Esophagus muscularis mucosa (tissue), 4 donors: ENCODE data around the gene CATSPERD. TPM values are rescaled to one million over a fixed set of nuclear protein-coding genes. Genes with fewer than 3 reads are reported as not detected.
"Not testable (repeated sequence)": the region's sequence is repeated elsewhere in the genome, so short reads cannot be mapped to it uniquely, and the experiment has no call there.

Experiments
- DNase-seq: peaks from one replicate; pipeline ENCODE4 v3.0.0-alpha.2; 2017; ENCODE audit errors: extremely low spot score
- H3K27ac ChIP-seq, 4 donors: fragments of 200-600 bp; sonication (generic); replicated peaks in 1 of 4; 1 replicate in 3 of 4; 2 replicates in 1 of 4; pipeline ENCODE4 v1.5.1; 2016 to 2019; ENCODE audit warnings: mild to moderate bottlenecking in 1 of 4
- H3K27me3 ChIP-seq, 4 donors: fragments of 200-600 bp; sonication (generic); one replicate each; pipeline versions ENCODE4 v1.5.1 to v1.6.0; 2016 to 2019
- H3K36me3 ChIP-seq, 4 donors: fragments of 200-600 bp; sonication (generic); one replicate each; pipeline ENCODE4 v1.5.1; 2016 to 2019
- H3K4me1 ChIP-seq, 4 donors: fragments of 200-600 bp; sonication (generic); one replicate each; pipeline ENCODE4 v1.5.1; 2016 to 2019
- H3K4me3 ChIP-seq, 4 donors: fragments of 200-600 bp; sonication (generic); 1 replicate in 2 of 4; 2 replicates in 2 of 4; pipeline ENCODE4 v1.5.1; 2016 to 2019; ENCODE audit warnings: mild to moderate bottlenecking in 4 of 4, moderate library complexity in 1 of 4
- H3K9me3 ChIP-seq, 4 donors: fragments of 200-600 bp; sonication (generic); 1 replicate in 3 of 4; 2 replicates in 1 of 4; pipeline ENCODE4 v1.5.1; 2016 to 2019
- EP300 ChIP-seq: sonication (generic); formaldehyde crosslinking; IDR thresholded peaks from one replicate; pipeline ENCODE4 v1.6.1; 2017; ENCODE audit warnings: antibody characterized with exemption
- POLR2A ChIP-seq: fragments of 450-650 bp; IDR thresholded peaks from one replicate; pipeline ENCODE4 v1.6.1; 2017; ENCODE audit warnings: antibody characterized with exemption, moderate library complexity, mild to moderate bottlenecking, low read depth
- POLR2AphosphoS5 ChIP-seq, 2 donors: sonication (generic); formaldehyde crosslinking; IDR thresholded peaks; one replicate each; pipeline ENCODE4 v1.6.1; 2017; ENCODE audit warnings: antibody characterized with exemption in 2 of 2
- WGBS: methylation state at CpG from one replicate; pipeline ENCODE4 v1.1.5; 2018; 5-methylcytosine and 5-hydroxymethylcytosine counted together
- intact Hi-C: fragments of 100-400 bp; cut with DNase I; formaldehyde crosslinking; loops from one replicate; pipeline ENCODE4 v1.15.1; 2023
- total RNA-seq, 4 donors: library from RNA; depleted of rRNA; stranded (reverse); fragments of >200 nt; gene quantifications; one replicate each; pipeline versions ENCODE4 v1.1.0 to v1.2.1, GENCODE V29; 2016
- TF ChIP-seq, protein P1 (sequence below), 3 experiments: fragments of 200-600 bp in 2 of 3; fragments of 450-650 bp in 1 of 3; sonication (generic) in 2 of 3; IDR thresholded peaks; one replicate each; pipeline ENCODE4 v1.5.1; 2017 to 2019; ENCODE audit warnings: antibody characterized with exemption in 3 of 3, mild to moderate bottlenecking in 2 of 3, moderate library complexity in 1 of 3

The CATSPERD gene
- total RNA-seq, 4 donors from 2014 or later = 0.19 TPM; not detected in 3

DNA sequence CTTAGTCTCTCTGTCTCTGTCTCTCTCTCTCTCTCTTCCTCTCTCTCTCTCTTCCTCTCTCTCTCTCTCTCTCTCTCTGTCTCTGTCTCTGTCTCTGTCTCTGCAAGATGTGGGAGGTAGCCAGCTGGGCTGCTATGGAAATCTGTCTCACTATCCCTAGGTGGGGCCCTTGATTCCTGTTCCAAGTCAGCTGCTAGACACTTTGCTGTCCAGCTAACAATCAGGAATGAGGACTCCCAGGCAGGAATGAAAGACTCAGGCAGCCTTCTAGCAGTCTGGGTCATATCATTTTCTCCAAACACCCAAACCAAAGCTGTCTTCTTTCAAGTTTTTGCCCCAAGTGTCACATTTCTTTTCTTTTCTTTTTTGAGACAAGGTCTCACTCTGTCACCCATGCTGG, 23.2 kb downstream of the CATSPERD start:
- no peak overlapping the region for H3K27ac ChIP-seq
- H3K9me3 ChIP-seq = no peaks in the 10 kb centered on the region
- no peaks in the 10 kb centered on the region for H3K4me1 ChIP-seq
- DNase-seq = no peak
- intact Hi-C loops = no loop called here
- no peaks in the 10 kb centered on the region for H3K36me3 ChIP-seq
- TF ChIP-seq, protein P1, sequence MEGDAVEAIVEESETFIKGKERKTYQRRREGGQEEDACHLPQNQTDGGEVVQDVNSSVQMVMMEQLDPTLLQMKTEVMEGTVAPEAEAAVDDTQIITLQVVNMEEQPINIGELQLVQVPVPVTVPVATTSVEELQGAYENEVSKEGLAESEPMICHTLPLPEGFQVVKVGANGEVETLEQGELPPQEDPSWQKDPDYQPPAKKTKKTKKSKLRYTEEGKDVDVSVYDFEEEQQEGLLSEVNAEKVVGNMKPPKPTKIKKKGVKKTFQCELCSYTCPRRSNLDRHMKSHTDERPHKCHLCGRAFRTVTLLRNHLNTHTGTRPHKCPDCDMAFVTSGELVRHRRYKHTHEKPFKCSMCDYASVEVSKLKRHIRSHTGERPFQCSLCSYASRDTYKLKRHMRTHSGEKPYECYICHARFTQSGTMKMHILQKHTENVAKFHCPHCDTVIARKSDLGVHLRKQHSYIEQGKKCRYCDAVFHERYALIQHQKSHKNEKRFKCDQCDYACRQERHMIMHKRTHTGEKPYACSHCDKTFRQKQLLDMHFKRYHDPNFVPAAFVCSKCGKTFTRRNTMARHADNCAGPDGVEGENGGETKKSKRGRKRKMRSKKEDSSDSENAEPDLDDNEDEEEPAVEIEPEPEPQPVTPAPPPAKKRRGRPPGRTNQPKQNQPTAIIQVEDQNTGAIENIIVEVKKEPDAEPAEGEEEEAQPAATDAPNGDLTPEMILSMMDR (IDR thresholded peaks at IDR 0.05) = no peak
- TF ChIP-seq POLR2A = no peak
- no peak overlapping the region for H3K4me3 ChIP-seq
- H3K27me3 ChIP-seq = peaks cover 0 to 36% (median 0%) of the 10 kb centered on the region in 4 donors

DNA sequence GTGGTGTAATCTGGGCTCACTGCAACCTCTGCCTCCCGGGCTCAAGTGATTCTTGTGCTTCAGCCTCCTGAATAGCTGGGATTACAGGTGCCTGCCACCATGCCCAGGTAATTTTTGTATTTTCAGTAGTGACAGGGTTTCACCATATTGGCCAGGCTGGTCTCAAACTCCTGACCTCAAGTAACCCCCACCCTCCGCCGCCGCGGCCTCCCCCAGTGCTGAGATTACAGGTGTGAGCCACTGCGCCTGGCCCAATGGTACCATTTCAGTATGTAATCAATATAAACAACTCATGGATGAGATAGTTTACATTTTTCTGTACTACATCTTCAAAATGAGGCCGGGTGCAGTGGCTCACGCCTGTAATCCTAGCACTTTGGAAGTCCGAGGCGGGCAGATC, 24.6 kb downstream of the CATSPERD start:
- H3K9me3 ChIP-seq, H3K4me3 ChIP-seq, H3K27ac ChIP-seq, DNase-seq, H3K4me1 ChIP-seq, H3K36me3 ChIP-seq, intact Hi-C loops: not testable (repeated sequence)
- H3K27me3 ChIP-seq = peaks cover 0 to 41% (median 0%) of the 10 kb centered on the region in 4 donors
- WGBS = 82% methylated on average over 10 of the region's 10 CpGs

DNA sequence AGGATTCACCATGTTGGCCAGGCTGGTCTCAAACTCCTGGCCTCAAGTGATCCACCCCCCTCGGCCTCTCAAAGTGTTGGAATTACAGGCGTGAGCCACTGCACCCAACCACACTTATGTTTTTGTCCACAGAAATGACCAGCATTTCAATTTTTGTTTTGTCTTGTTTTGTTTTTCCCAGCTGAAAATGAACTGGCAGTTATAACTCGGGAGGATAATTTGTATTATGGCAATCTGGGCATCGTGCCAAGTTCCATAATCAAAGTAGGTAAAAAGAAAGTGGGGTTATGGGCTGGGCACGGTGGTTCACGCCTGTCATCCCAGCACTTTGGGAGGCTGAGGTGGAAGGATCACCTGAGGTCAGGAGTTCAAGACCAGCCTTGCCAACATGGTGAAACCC, 28.5 kb downstream of the CATSPERD start:
- H3K27me3 ChIP-seq = peaks cover 0 to 50% (median 0%) of the 10 kb centered on the region in 4 donors
- H3K27ac ChIP-seq, H3K4me1 ChIP-seq, H3K36me3 ChIP-seq, H3K9me3 ChIP-seq, intact Hi-C loops, DNase-seq, H3K4me3 ChIP-seq: not testable (repeated sequence)
- 36% methylated on average over 6 of the region's 6 CpGs for WGBS

DNA sequence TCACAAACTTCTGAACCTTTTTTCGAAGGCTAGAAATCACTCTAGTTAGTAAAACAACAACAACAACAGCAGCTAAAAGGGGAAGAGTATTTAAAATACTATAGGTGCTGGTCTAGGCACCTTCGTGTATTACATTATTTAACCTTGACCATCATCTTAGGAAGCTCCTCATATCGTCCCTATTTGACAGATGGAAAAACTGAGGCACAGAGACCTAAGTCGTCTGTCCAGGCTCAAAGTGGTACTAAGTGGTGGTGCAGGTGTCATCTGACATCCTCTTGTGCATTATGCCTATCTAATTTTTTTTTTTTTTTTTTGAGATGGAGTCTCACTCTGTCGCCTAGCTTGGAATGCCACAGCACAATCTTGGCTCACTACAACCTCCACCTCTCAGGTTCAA, 29.1 kb downstream of the CATSPERD start:
- no peaks in the 10 kb centered on the region for H3K36me3 ChIP-seq
- no peaks in the 10 kb centered on the region for H3K4me1 ChIP-seq
- H3K4me3 ChIP-seq = no peak overlapping the region
- no peak for TF ChIP-seq POLR2A
- no peak for TF ChIP-seq EP300
- TF ChIP-seq POLR2AphosphoS5 (IDR thresholded peaks at IDR 0.05) = no peak
- TF ChIP-seq, protein P1 (IDR thresholded peaks at IDR 0.05) = no peak
- 90% methylated on average over 5 of the region's 5 CpGs for WGBS
- H3K27me3 ChIP-seq = peaks cover 0 to 52% (median 0%) of the 10 kb centered on the region in 4 donors
- DNase-seq = no peak
- no peaks in the 10 kb centered on the region for H3K9me3 ChIP-seq
- H3K27ac ChIP-seq = no peak overlapping the region
- intact Hi-C loops = no loop called here

DNA sequence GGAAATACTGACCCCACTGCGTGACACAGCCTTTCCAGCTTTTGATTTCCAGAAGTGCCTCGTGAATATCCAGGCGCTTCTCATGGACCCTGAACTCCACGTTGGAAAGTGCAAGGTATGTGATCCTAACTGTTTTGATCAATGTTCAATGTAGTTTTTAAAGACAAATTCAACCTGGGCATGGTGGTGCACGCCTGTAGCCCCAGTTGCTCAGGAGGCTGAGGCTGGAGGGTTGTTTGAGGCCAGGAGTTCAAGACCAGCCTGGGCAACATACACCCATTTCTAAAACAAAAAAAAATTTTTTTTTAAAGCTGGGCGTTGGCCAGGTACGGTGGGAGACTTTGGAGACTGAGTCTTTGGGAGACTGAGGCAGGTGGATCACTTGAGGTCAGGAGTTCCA, 31.3 kb downstream of the CATSPERD start:
- Histone ChIP-seq H3K36me3 (no peaks in the 10 kb centered on the region), H3K4me1 (no peaks in the 10 kb centered on the region), H3K27ac (no peak overlapping the region), H3K4me3 (no peak overlapping the region), H3K27me3 (peaks cover 0 to 42% (median 0%) of the 10 kb centered on the region in 4 donors), H3K9me3 (no peaks in the 10 kb centered on the region)
- intact Hi-C loops = no loop called here
- TF ChIP-seq POLR2AphosphoS5 (IDR thresholded peaks at IDR 0.05) (no peak), POLR2A (no peak)
- DNase-seq = no peak
- 77% methylated on average over 7 of the region's 7 CpGs for WGBS

DNA sequence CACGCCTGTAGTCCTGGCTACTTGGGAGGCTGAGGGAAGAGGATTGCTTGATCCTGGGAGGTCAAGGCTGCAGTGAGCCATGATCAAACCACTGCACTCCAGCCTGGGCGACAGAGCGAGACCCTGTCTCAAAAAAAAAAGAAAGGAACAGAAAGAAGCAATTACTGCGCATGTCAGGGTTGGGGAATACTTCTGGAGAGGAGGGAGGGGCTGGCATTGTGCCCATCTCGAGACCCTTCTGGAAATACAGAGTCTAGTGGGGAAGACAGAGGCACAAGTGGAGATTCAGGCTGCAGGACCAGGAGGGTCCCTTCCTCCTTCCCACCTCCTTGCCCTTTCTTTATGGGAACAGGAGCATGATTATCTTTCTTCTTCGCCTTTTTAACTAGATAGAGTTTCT, 33.3 kb downstream of the CATSPERD start:
- 63% methylated on average over 6 of the region's 6 CpGs for WGBS

More for the DNA sequence above, 33.3 kb downstream of the CATSPERD start:
- H3K4me1 ChIP-seq = no peaks in the 10 kb centered on the region
- H3K9me3 ChIP-seq = no peaks in the 10 kb centered on the region
- no peak overlapping the region for H3K4me3 ChIP-seq
- TF ChIP-seq POLR2AphosphoS5 (IDR thresholded peaks at IDR 0.05) = no peak
- TF ChIP-seq, protein P1 (IDR thresholded peaks at IDR 0.05) = no peak
- no peak for TF ChIP-seq EP300
- no peak for TF ChIP-seq POLR2A
- intact Hi-C loops = no loop called here
- H3K36me3 ChIP-seq = no peaks in the 10 kb centered on the region
- H3K27me3 ChIP-seq = peaks cover 0 to 32% (median 0%) of the 10 kb centered on the region in 4 donors
- H3K27ac ChIP-seq = no peak overlapping the region
- DNase-seq = no peak
